ENCODE results near the gene MAD1L1.
"Not testable (repeated sequence)": the region's sequence is repeated elsewhere in the genome, so short reads cannot be mapped to it uniquely, and the experiment has no call there.

Gene MAD1L1

GRCh38 chr7:1882451-1882850, 350.3 kb downstream of the MAD1L1 start:
- Histone ChIP-seq H3K4me3 (ENCODE audit: low read depth in 1 of 2, low read length in 2 of 2) (no peak overlapping the region), H3K9ac (ENCODE audit: low read length) (no peak overlapping the region), H3K27ac (ENCODE audit: low read depth, low read length) (no peak overlapping the region), H3K9me3 (ENCODE audit: low read length) (no peaks in the 10 kb centered on the region), H3K36me3 (ENCODE audit: insufficient read depth, low read length) (peaks cover 2% of the 10 kb centered on the region), H3K4me1 (ENCODE audit: insufficient read depth, low read length) (no peaks in the 10 kb centered on the region), H3K27me3 (ENCODE audit: control insufficient read depth in 1 of 2, insufficient read depth in 2 of 2, low read length in 2 of 2) (no peaks in the 10 kb centered on the region)

GRCh38 chr7:1881946-1882345, 350.8 kb downstream of the MAD1L1 start:
- no peaks in the 10 kb centered on the region for H3K36me3 ChIP-seq (ENCODE audit: insufficient read depth, low read length)
- no peak overlapping the region for H3K9ac ChIP-seq (ENCODE audit: low read length)
- no peaks in the 10 kb centered on the region for H3K27me3 ChIP-seq (ENCODE audit: control insufficient read depth in 1 of 2, insufficient read depth in 2 of 2, low read length in 2 of 2)
- H3K9me3 ChIP-seq (ENCODE audit: low read length) = no peaks in the 10 kb centered on the region
- H3K4me3 ChIP-seq (ENCODE audit: low read depth in 1 of 2, low read length in 2 of 2) = no peak overlapping the region
- H3K27ac ChIP-seq (ENCODE audit: low read depth, low read length) = no peak overlapping the region
- H3K4me1 ChIP-seq (ENCODE audit: insufficient read depth, low read length) = no peaks in the 10 kb centered on the region

DNA sequence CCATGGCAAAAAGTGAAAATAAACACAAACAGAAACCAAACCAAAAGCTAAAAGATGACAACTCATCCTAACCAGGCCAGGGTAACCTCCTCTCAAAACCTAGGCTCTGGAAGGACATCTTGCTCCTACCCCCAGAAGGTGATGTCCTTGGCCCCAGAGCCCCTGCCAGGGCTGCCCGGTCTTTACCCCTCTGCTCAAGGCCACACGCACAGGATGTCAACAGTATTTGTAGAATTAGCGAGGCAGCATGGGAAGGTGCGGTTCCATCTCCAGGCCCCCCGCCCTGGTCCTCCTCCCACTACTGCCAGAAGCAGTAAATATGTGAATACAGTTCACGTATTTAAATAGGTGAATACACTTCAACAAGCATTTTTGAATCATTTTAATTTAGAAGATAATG, 356.1 kb downstream of the MAD1L1 start:
- H3K4me3 ChIP-seq (ENCODE audit: low read depth in 1 of 2, low read length in 2 of 2); H3K27ac ChIP-seq (ENCODE audit: low read depth, low read length); H3K4me1 ChIP-seq (ENCODE audit: insufficient read depth, low read length); H3K27me3 ChIP-seq (ENCODE audit: control insufficient read depth in 1 of 2, insufficient read depth in 2 of 2, low read length in 2 of 2); H3K36me3 ChIP-seq (ENCODE audit: insufficient read depth, low read length); H3K9ac ChIP-seq (ENCODE audit: low read length); H3K9me3 ChIP-seq (ENCODE audit: low read length): not testable (repeated sequence)

GRCh38 chr7:1875392-1876199, 357.1 kb downstream of the MAD1L1 start:
- H3K27me3 ChIP-seq (ENCODE audit: control insufficient read depth in 1 of 2, insufficient read depth in 2 of 2, low read length in 2 of 2); H3K9me3 ChIP-seq (ENCODE audit: low read length); H3K4me3 ChIP-seq (ENCODE audit: low read depth in 1 of 2, low read length in 2 of 2); H3K9ac ChIP-seq (ENCODE audit: low read length); H3K4me1 ChIP-seq (ENCODE audit: insufficient read depth, low read length); H3K27ac ChIP-seq (ENCODE audit: low read depth, low read length); H3K36me3 ChIP-seq (ENCODE audit: insufficient read depth, low read length): not testable (repeated sequence)

GRCh38 chr7:1874590-1875391, 358.0 kb downstream of the MAD1L1 start:
- not testable (repeated sequence) for H3K4me1 ChIP-seq (ENCODE audit: insufficient read depth, low read length); H3K4me3 ChIP-seq (ENCODE audit: low read depth in 1 of 2, low read length in 2 of 2); H3K27me3 ChIP-seq (ENCODE audit: control insufficient read depth in 1 of 2, insufficient read depth in 2 of 2, low read length in 2 of 2); H3K9me3 ChIP-seq (ENCODE audit: low read length); H3K9ac ChIP-seq (ENCODE audit: low read length); H3K27ac ChIP-seq (ENCODE audit: low read depth, low read length); H3K36me3 ChIP-seq (ENCODE audit: insufficient read depth, low read length)

GRCh38 chr7:1873857-1874589, 358.7 kb downstream of the MAD1L1 start:
- no peaks in the 10 kb centered on the region for H3K27me3 ChIP-seq (ENCODE audit: control insufficient read depth in 1 of 2, insufficient read depth in 2 of 2, low read length in 2 of 2)
- H3K27ac ChIP-seq (ENCODE audit: low read depth, low read length) = no peak overlapping the region
- no peaks in the 10 kb centered on the region for H3K4me1 ChIP-seq (ENCODE audit: insufficient read depth, low read length)

DNA sequence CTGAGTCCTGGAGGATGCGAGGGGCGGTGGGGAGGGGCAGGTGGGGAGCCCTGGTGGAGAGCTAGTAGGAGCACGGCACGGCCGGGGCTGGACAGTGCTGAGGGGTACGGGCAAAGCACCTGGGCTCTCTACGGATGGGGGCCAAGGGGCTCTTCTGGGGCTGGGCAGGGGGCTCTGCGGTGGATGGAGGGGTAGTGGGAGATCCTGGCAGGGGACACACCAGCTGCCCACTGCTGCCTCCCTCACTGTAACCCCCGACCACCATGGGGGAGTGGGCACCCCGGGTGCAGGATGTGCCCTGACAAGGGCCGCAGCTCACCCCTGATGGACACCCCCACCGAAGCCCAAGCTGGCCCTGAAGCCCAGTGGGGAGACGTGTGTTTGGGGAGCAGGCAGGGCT, 359.3 kb downstream of the MAD1L1 start:
- Histone ChIP-seq H3K27me3 (ENCODE audit: control insufficient read depth in 1 of 2, insufficient read depth in 2 of 2, low read length in 2 of 2) (no peaks in the 10 kb centered on the region), H3K36me3 (ENCODE audit: insufficient read depth, low read length) (no peaks in the 10 kb centered on the region), H3K4me3 (ENCODE audit: low read depth in 1 of 2, low read length in 2 of 2) (no peak overlapping the region), H3K27ac (ENCODE audit: low read depth, low read length) (no peak overlapping the region), H3K9ac (ENCODE audit: low read length) (no peak overlapping the region), H3K9me3 (ENCODE audit: low read length) (no peaks in the 10 kb centered on the region), H3K4me1 (ENCODE audit: insufficient read depth, low read length) (no peaks in the 10 kb centered on the region)

More at GRCh38 chr7:1873857-1874589, 358.7 kb downstream of the MAD1L1 start:
- Histone ChIP-seq H3K36me3 (ENCODE audit: insufficient read depth, low read length) (no peaks in the 10 kb centered on the region), H3K4me3 (ENCODE audit: low read depth in 1 of 2, low read length in 2 of 2) (no peak overlapping the region), H3K9ac (ENCODE audit: low read length) (no peak overlapping the region), H3K9me3 (ENCODE audit: low read length) (no peaks in the 10 kb centered on the region)

DNA sequence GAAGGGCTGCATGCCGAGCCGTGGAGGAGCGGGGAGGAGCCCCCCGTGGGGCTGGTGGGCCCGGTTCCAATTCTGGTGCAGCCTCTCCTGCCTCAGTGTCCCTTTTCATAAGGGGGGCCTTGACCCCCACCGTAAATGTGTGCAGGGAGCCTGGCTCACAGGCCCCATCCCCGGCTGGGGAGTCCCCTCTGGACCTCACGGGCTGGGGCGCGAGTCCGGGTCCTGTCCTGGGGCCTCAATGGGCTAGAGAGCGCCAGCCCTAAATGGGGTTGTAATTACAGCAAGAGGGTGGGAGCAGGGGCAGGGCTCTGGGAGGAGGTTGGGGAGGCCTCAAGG, 359.7 kb downstream of the MAD1L1 start:
- Histone ChIP-seq H3K36me3 (ENCODE audit: insufficient read depth, low read length) (no peaks in the 10 kb centered on the region), H3K27ac (ENCODE audit: low read depth, low read length) (no peak overlapping the region), H3K9me3 (ENCODE audit: low read length) (no peaks in the 10 kb centered on the region), H3K9ac (ENCODE audit: low read length) (no peak overlapping the region), H3K4me1 (ENCODE audit: insufficient read depth, low read length) (no peaks in the 10 kb centered on the region), H3K27me3 (ENCODE audit: control insufficient read depth in 1 of 2, insufficient read depth in 2 of 2, low read length in 2 of 2) (no peaks in the 10 kb centered on the region), H3K4me3 (ENCODE audit: low read depth in 1 of 2, low read length in 2 of 2) (no peak overlapping the region)

- Histone ChIP-seq H3K9ac (ENCODE audit: low read length) (no peak overlapping the region), H3K9me3 (ENCODE audit: low read length) (no peaks in the 10 kb centered on the region), H3K4me1 (ENCODE audit: insufficient read depth, low read length) (no peaks in the 10 kb centered on the region), H3K27me3 (ENCODE audit: control insufficient read depth in 1 of 2, insufficient read depth in 2 of 2, low read length in 2 of 2) (no peaks in the 10 kb centered on the region), H3K27ac (ENCODE audit: low read depth, low read length) (no peak overlapping the region), H3K4me3 (ENCODE audit: low read depth in 1 of 2, low read length in 2 of 2) (no peak overlapping the region), H3K36me3 (ENCODE audit: insufficient read depth, low read length) (no peaks in the 10 kb centered on the region)
These were observed 360.3 kb downstream of the MAD1L1 start for GRCh38 chr7:1872191-1873069.

- Histone ChIP-seq H3K4me1 (ENCODE audit: insufficient read depth, low read length) (no peaks in the 10 kb centered on the region), H3K4me3 (ENCODE audit: low read depth in 1 of 2, low read length in 2 of 2) (no peak overlapping the region), H3K27me3 (ENCODE audit: control insufficient read depth in 1 of 2, insufficient read depth in 2 of 2, low read length in 2 of 2) (no peaks in the 10 kb centered on the region), H3K9me3 (ENCODE audit: low read length) (no peaks in the 10 kb centered on the region), H3K27ac (ENCODE audit: low read depth, low read length) (no peak overlapping the region), H3K9ac (ENCODE audit: low read length) (no peak overlapping the region), H3K36me3 (ENCODE audit: insufficient read depth, low read length) (no peaks in the 10 kb centered on the region)
These were observed 363.2 kb downstream of the MAD1L1 start for GRCh38 chr7:1869452-1870130.
